Liver (tissue), 9 donors: ENCODE measurements around the gene PPP2R2B. TPM values are rescaled to one million over a fixed set of nuclear protein-coding genes. Genes with fewer than 3 reads are reported as not detected.

Experiments
- DNase-seq: peaks from one replicate; pipeline ENCODE4 v3.0.0-alpha.2; 2017; ENCODE audit warnings: low spot score
- H3K27ac ChIP-seq, 2 donors: one replicate each; pipeline ENCODE4 v1.7.0; 2013; ENCODE audit warnings: inconsistent platforms in 2 of 2, low read length in 2 of 2, control low read depth in 1 of 2, low read depth in 1 of 2, mild to moderate bottlenecking in 1 of 2
- H3K27me3 ChIP-seq, 4 donors: one replicate each; pipeline versions ENCODE4 v1.6.1 to v1.7.0; 2013; ENCODE audit warnings: low read length in 3 of 4, inconsistent platforms in 1 of 4, mild to moderate bottlenecking in 1 of 4, moderate library complexity in 1 of 4; ENCODE audit not compliant: control insufficient read depth in 4 of 4, insufficient read depth in 4 of 4
- H3K36me3 ChIP-seq, 4 donors: one replicate each; pipeline versions ENCODE4 v1.6.1 to v1.7.0; 2013; ENCODE audit warnings: low read length in 3 of 4, mild to moderate bottlenecking in 3 of 4, low read depth in 1 of 4, moderate library complexity in 1 of 4; ENCODE audit not compliant: control insufficient read depth in 4 of 4, insufficient read depth in 3 of 4
- H3K4me1 ChIP-seq, 4 donors: one replicate each; pipeline versions ENCODE4 v1.6.1 to v1.7.0; 2013; ENCODE audit warnings: low read length in 3 of 4, mild to moderate bottlenecking in 3 of 4, moderate library complexity in 1 of 4; ENCODE audit not compliant: control insufficient read depth in 4 of 4, insufficient read depth in 4 of 4
- H3K4me3 ChIP-seq, 3 donors: one replicate each; pipeline versions ENCODE4 v1.6.1 to v1.7.0; 2013; ENCODE audit warnings: low read length in 3 of 3, control low read depth in 1 of 3, low read depth in 1 of 3, mild to moderate bottlenecking in 1 of 3
- H3K9ac ChIP-seq, 2 donors: one replicate each; pipeline ENCODE4 v1.7.0; 2013; ENCODE audit warnings: low read length in 2 of 2, mild to moderate bottlenecking in 2 of 2, moderate library complexity in 2 of 2, control low read depth in 1 of 2, low read depth in 1 of 2
- H3K9me3 ChIP-seq, 4 donors: one replicate each; pipeline versions ENCODE4 v1.6.1 to v1.7.0; 2013; ENCODE audit warnings: low read length in 3 of 4; ENCODE audit not compliant: control insufficient read depth in 4 of 4
- CTCF ChIP-seq: fragments of 150-350 bp; IDR thresholded peaks from 2 replicates; pipeline ENCODE4 v1.5.1; 2017; ENCODE audit warnings: improper control_type of control experiment, low read depth, low read length; ENCODE audit not compliant: missing input control
- EGR1 ChIP-seq, 2 donors: IDR thresholded peaks; 2 replicates each; pipeline ENCODE4 v1.6.1; 2016 to 2018; ENCODE audit warnings: antibody characterized with exemption in 2 of 2, low read depth in 2 of 2
- FOXA1 ChIP-seq: IDR thresholded peaks from 2 replicates; pipeline ENCODE4 v1.6.1; 2016; ENCODE audit warnings: antibody characterized with exemption
- FOXA2 ChIP-seq: IDR thresholded peaks from 2 replicates; pipeline ENCODE4 v1.6.1; 2016; ENCODE audit warnings: antibody characterized with exemption
- GABPA ChIP-seq, 2 donors: IDR thresholded peaks in 1 of 2; conservative IDR thresholded peaks in 1 of 2; 2 replicates each; pipeline ENCODE4 v1.6.1; 2016; ENCODE audit warnings: antibody characterized with exemption in 2 of 2, mild to moderate bottlenecking in 1 of 2, moderate library complexity in 1 of 2
- HNF4A ChIP-seq, 2 donors: conservative IDR thresholded peaks; 2 replicates each; pipeline ENCODE4 v1.6.1; 2016; ENCODE audit warnings: antibody characterized with exemption in 2 of 2, mild to moderate bottlenecking in 2 of 2
- HNF4G ChIP-seq: IDR thresholded peaks from 2 replicates; pipeline ENCODE4 v1.6.1; 2016; ENCODE audit warnings: antibody characterized with exemption
- JUND ChIP-seq, 2 donors: IDR thresholded peaks; 2 replicates each; pipeline ENCODE4 v1.6.1; 2016; ENCODE audit warnings: antibody characterized with exemption in 2 of 2
- NR2F2 ChIP-seq: IDR thresholded peaks from 2 replicates; pipeline ENCODE4 v1.6.1; 2016; ENCODE audit warnings: antibody characterized with exemption
- RAD21 ChIP-seq, 2 donors: IDR thresholded peaks; 2 replicates each; pipeline ENCODE4 v1.6.1; 2016; ENCODE audit warnings: antibody characterized with exemption in 2 of 2, mild to moderate bottlenecking in 2 of 2
- REST ChIP-seq: IDR thresholded peaks from 2 replicates; pipeline ENCODE4 v1.6.1; 2016; ENCODE audit warnings: antibody characterized with exemption, mild to moderate bottlenecking
- RXRA ChIP-seq, 2 donors: IDR thresholded peaks; 2 replicates each; pipeline ENCODE4 v1.6.1; 2017 to 2018; ENCODE audit warnings: antibody characterized with exemption in 2 of 2, mild to moderate bottlenecking in 1 of 2
- TAF1 ChIP-seq: conservative IDR thresholded peaks from 2 replicates; pipeline ENCODE4 v1.6.1; 2016; ENCODE audit warnings: antibody characterized with exemption, mild to moderate bottlenecking
- YY1 ChIP-seq: IDR thresholded peaks from 2 replicates; pipeline ENCODE4 v1.6.1; 2016; ENCODE audit warnings: antibody characterized with exemption, mild to moderate bottlenecking
- ZBTB33 ChIP-seq: IDR thresholded peaks from 2 replicates; pipeline ENCODE4 v1.6.1; 2016; ENCODE audit warnings: antibody characterized with exemption
- WGBS: extraction: QIAGEN DNeasy Blood & Tissue Kit; methylation state at CpG from one replicate; pipeline ENCODE4 v1.1.7; 2013; 5-methylcytosine and 5-hydroxymethylcytosine counted together
- polyA plus RNA-seq, 2 donors: library from polyadenylated mRNA; stranded (reverse) in 1 of 2; unstranded in 1 of 2; fragments of 200-250 nt in 1 of 2; fragments of >200 nt in 1 of 2; fragmentation: Nextera tagmentation in 1 of 2; extraction: Ambion mirVana in 1 of 2; gene quantifications; one replicate each; pipeline versions ENCODE4 v1.2.1 to v1.2.3, GENCODE V29; 2013 to 2015
- total RNA-seq, 2 donors: library from RNA; depleted of rRNA; stranded (reverse); fragments of >200 nt; gene quantifications; one replicate each; pipeline ENCODE4 v1.2.3, GENCODE V29; 2014
- donor health status: healthy.
- donor health status: healthy.
- donor health status: healthy.
- donor health status: healthy.
- donor health status: healthy.

The PPP2R2B gene
- total and polyA plus RNA-seq, 4 donors, result 0.15 to 6.3 (median 0.40) TPM

- Histone ChIP-seq H3K9ac (no peak overlapping the region), H3K36me3 (no peaks in the 10 kb centered on the region), H3K4me3 (no peak overlapping the region), H3K27ac (no peak overlapping the region), H3K27me3 (peaks cover 0 to 4% (median 0%) of the 10 kb centered on the region in 4 donors), H3K9me3 (no peaks in the 10 kb centered on the region), H3K4me1 (no peaks in the 10 kb centered on the region)
- TF ChIP-seq RXRA (IDR thresholded peaks at IDR 0.05), result no peak
- TF ChIP-seq RAD21 (IDR thresholded peaks at IDR 0.05), result no peak
- TF ChIP-seq YY1, result no peak
- no peak for TF ChIP-seq JUND (IDR thresholded peaks at IDR 0.05)
- TF ChIP-seq REST, result no peak
- DNase-seq, result no peak
- 85% methylated on average over 1 of the region's 1 CpG for WGBS
Measured at GRCh38 chr5:146672866-146673265, 205.7 kb downstream of the PPP2R2B start.

GRCh38 chr5:146671561-146672295 is 206.8 kb downstream of the PPP2R2B start:
- H3K36me3 ChIP-seq, result no peaks in the 10 kb centered on the region
- no peaks in the 10 kb centered on the region for H3K4me1 ChIP-seq
- no peak overlapping the region for H3K4me3 ChIP-seq
- H3K9ac ChIP-seq, result no peak overlapping the region
- TF ChIP-seq FOXA1 (no peak), EGR1 (IDR thresholded peaks at IDR 0.05; ENCODE audit: low read depth in 2 of 2) (no peak), TAF1 (no peak), RXRA (IDR thresholded peaks at IDR 0.05) (no peak), ZBTB33 (no peak), GABPA (IDR thresholded peaks at IDR 0.05 in 1 of 2, conservative IDR thresholded peaks at IDR 0.05 in 1 of 2) (no peak), NR2F2 (no peak), REST (no peak), YY1 (no peak), FOXA2 (no peak), HNF4G (no peak), HNF4A (conservative IDR thresholded peaks at IDR 0.05) (no peak), RAD21 (IDR thresholded peaks at IDR 0.05) (no peak), CTCF (no peak), JUND (IDR thresholded peaks at IDR 0.05) (no peak)
- no peaks in the 10 kb centered on the region for H3K9me3 ChIP-seq
- H3K27me3 ChIP-seq, result no peaks in the 10 kb centered on the region
- no peak for DNase-seq
- H3K27ac ChIP-seq, result no peak overlapping the region
- WGBS, result 72% methylated on average over 7 of the region's 7 CpGs
